K562 (cell line): ENCODE data around the gene NFYC. TPM values are rescaled to one million over a fixed set of nuclear protein-coding genes. Genes with fewer than 3 reads are reported as not detected.

ENCODE experiments used
- ARNT ChIP-seq, 2 experiments: fragments of 450-650 bp; IDR thresholded peaks; 2 replicates each; pipeline ENCODE4 v1.6.1; 2016; ENCODE audit warnings: mild to moderate bottlenecking in 1 of 2
- ELF4 ChIP-seq: fragments of 450-650 bp; formaldehyde crosslinking; IDR thresholded peaks from 2 replicates; pipeline ENCODE4 v1.4.0; 2022; ENCODE audit warnings: missing genetic modification characterization
- HLTF ChIP-seq: fragments of 450-650 bp; IDR thresholded peaks from 2 replicates; pipeline ENCODE4 v1.6.1; 2016
- SIN3A ChIP-seq, 2 experiments: fragments of 150-350 bp in 1 of 2; IDR thresholded peaks; 2 replicates each; pipeline ENCODE4 v1.6.1; 2011 to 2016; ENCODE audit warnings: borderline replicate concordance in 2 of 2, low read depth in 2 of 2, low read length in 2 of 2, mild to moderate bottlenecking in 2 of 2, moderate library complexity in 2 of 2; ENCODE audit not compliant: control insufficient read depth in 1 of 2
- SP1 ChIP-seq: sonication (generic); formaldehyde crosslinking; IDR thresholded peaks from 2 replicates; pipeline ENCODE4 v1.8.1; 2022; ENCODE audit warnings: mild to moderate bottlenecking, missing genetic modification reagents
- TEAD1 ChIP-seq, 2 experiments: fragments of 450-650 bp in 1 of 2; sonication (generic) in 1 of 2; formaldehyde crosslinking; IDR thresholded peaks; 2 replicates each; pipeline versions ENCODE4 v1.4.0 to v1.8.0; 2020 to 2022; ENCODE audit warnings: mild to moderate bottlenecking in 2 of 2, missing genetic modification reagents in 1 of 2
- ZNF146 ChIP-seq: IDR thresholded peaks from one replicate; pipeline ENCODE4 v1.6.1; 2018; ENCODE audit warnings: missing compliant biosample characterization; ENCODE audit not compliant: unreplicated experiment
- polyA plus RNA-seq, 8 experiments: library from polyadenylated mRNA; depleted of rRNA in 4 of 8; stranded (reverse) in 5 of 8; unstranded in 3 of 8; fragments of >200 nt; fragmentation: Nextera tagmentation in 2 of 8; fragmentation: Illumina TruSeq in 1 of 8; extraction: Ambion mirVana in 2 of 8; extraction: Trizol in 1 of 8; gene quantifications; 2 replicates each; pipeline versions ENCODE4 v1.2.1 to v1.2.3, GENCODE V29; 2011 to 2014; ENCODE audit warnings: inconsistent platforms in 1 of 8, missing spikeins in 1 of 8
- total RNA-seq, 7 experiments: library from RNA; depleted of rRNA in 6 of 7; stranded (reverse); fragments of >200 nt in 6 of 7; fragmentation: Illumina TruSeq in 2 of 7; extraction: Trizol in 2 of 7; gene quantifications; 2 replicates each; pipeline versions ENCODE4 v1.2.1 to v1.2.3, GENCODE V29; 2011 to 2021; ENCODE audit warnings: low replicate concordance in 1 of 7
- TF ChIP-seq, protein P1 (sequence below): fragments of 200-600 bp; sonication (generic); IDR thresholded peaks from one replicate; pipeline ENCODE4 v1.6.1; 2012; ENCODE audit warnings: mild to moderate bottlenecking, low read depth, low read length, inconsistent platforms
- TF ChIP-seq, protein P2 (sequence below): fragments of 200-800 bp; sonication (Bioruptor generic); IDR thresholded peaks from 2 replicates; pipeline ENCODE4 v1.6.1; 2017; ENCODE audit warnings: missing genetic modification characterization, missing compliant biosample characterization
- TF ChIP-seq, protein P3 (sequence below), 2 experiments: IDR thresholded peaks; 2 replicates each; pipeline ENCODE4 v1.6.1; 2012; ENCODE audit warnings: improper control_type of control experiment in 2 of 2, low read depth in 2 of 2, low read length in 2 of 2, borderline replicate concordance in 1 of 2

Gene NFYC
- total and polyA plus RNA-seq, 9 of the 15 experiments (the other 6 are each of a cell fraction or from before 2014, with no cell fraction given): 4.8 to 59.8 (median 41.1) TPM

DNA sequence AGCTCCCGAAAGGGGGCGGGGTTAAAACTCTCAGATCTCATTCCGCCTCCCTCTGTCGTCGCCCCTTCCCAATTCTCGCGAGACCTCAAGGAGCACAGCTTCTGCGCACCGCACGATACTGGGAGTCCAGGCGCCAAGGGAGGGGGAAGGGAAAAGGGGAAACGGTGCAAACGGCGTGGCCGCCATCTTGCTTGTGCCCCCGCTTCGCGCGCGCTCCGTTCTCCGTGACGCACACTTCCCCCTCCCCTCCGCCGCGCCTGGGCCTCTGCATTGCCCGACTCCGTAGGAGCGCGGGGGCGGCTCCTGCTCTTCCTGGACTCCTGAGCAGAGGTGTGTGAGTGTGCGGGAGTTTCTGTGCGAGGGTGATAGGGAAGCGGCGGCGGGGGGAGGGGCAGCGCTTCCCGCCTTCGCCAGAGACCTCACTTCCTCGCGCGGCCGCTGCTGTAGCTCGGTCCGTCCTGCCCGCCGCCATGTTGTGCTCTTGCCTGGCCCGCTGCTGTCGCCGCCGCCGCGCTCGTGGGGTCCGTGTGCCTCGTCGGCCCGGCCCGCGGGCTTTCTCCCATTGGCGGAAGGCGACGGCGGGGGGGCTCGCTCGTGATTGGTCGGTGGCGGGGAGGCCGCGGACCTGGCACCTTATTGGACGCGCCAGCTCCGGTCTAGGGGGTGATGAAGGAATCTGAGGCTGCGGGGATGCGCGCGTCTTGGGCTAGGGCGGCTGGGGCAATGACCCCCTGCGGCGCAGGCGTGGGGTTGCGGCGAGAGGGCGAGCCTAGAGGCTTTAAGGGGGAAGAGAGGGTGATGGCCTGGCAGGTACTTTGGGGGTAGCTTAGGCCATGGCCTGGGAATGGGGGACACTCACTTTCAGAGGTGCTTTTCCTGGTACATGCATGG is at the start of gene NFYC (continued):
- TF ChIP-seq, protein P1, sequence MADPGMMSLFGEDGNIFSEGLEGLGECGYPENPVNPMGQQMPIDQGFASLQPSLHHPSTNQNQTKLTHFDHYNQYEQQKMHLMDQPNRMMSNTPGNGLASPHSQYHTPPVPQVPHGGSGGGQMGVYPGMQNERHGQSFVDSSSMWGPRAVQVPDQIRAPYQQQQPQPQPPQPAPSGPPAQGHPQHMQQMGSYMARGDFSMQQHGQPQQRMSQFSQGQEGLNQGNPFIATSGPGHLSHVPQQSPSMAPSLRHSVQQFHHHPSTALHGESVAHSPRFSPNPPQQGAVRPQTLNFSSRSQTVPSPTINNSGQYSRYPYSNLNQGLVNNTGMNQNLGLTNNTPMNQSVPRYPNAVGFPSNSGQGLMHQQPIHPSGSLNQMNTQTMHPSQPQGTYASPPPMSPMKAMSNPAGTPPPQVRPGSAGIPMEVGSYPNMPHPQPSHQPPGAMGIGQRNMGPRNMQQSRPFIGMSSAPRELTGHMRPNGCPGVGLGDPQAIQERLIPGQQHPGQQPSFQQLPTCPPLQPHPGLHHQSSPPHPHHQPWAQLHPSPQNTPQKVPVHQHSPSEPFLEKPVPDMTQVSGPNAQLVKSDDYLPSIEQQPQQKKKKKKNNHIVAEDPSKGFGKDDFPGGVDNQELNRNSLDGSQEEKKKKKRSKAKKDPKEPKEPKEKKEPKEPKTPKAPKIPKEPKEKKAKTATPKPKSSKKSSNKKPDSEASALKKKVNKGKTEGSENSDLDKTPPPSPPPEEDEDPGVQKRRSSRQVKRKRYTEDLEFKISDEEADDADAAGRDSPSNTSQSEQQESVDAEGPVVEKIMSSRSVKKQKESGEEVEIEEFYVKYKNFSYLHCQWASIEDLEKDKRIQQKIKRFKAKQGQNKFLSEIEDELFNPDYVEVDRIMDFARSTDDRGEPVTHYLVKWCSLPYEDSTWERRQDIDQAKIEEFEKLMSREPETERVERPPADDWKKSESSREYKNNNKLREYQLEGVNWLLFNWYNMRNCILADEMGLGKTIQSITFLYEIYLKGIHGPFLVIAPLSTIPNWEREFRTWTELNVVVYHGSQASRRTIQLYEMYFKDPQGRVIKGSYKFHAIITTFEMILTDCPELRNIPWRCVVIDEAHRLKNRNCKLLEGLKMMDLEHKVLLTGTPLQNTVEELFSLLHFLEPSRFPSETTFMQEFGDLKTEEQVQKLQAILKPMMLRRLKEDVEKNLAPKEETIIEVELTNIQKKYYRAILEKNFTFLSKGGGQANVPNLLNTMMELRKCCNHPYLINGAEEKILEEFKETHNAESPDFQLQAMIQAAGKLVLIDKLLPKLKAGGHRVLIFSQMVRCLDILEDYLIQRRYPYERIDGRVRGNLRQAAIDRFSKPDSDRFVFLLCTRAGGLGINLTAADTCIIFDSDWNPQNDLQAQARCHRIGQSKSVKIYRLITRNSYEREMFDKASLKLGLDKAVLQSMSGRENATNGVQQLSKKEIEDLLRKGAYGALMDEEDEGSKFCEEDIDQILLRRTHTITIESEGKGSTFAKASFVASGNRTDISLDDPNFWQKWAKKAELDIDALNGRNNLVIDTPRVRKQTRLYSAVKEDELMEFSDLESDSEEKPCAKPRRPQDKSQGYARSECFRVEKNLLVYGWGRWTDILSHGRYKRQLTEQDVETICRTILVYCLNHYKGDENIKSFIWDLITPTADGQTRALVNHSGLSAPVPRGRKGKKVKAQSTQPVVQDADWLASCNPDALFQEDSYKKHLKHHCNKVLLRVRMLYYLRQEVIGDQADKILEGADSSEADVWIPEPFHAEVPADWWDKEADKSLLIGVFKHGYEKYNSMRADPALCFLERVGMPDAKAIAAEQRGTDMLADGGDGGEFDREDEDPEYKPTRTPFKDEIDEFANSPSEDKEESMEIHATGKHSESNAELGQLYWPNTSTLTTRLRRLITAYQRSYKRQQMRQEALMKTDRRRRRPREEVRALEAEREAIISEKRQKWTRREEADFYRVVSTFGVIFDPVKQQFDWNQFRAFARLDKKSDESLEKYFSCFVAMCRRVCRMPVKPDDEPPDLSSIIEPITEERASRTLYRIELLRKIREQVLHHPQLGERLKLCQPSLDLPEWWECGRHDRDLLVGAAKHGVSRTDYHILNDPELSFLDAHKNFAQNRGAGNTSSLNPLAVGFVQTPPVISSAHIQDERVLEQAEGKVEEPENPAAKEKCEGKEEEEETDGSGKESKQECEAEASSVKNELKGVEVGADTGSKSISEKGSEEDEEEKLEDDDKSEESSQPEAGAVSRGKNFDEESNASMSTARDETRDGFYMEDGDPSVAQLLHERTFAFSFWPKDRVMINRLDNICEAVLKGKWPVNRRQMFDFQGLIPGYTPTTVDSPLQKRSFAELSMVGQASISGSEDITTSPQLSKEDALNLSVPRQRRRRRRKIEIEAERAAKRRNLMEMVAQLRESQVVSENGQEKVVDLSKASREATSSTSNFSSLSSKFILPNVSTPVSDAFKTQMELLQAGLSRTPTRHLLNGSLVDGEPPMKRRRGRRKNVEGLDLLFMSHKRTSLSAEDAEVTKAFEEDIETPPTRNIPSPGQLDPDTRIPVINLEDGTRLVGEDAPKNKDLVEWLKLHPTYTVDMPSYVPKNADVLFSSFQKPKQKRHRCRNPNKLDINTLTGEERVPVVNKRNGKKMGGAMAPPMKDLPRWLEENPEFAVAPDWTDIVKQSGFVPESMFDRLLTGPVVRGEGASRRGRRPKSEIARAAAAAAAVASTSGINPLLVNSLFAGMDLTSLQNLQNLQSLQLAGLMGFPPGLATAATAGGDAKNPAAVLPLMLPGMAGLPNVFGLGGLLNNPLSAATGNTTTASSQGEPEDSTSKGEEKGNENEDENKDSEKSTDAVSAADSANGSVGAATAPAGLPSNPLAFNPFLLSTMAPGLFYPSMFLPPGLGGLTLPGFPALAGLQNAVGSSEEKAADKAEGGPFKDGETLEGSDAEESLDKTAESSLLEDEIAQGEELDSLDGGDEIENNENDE: no peak
- TF ChIP-seq ELF4 (peak; percentile 81; the same call in 1 of the 2 replicates), ARNT (IDR thresholded peaks at IDR 0.05) (peak in 1 of 2 experiments; percentile 16; a peak in 1 of 4 replicates), TEAD1 (CRISPR knock-in tag; IDR thresholded peaks at IDR 0.05) (peak; percentile 78 to 96), ZNF146 (peak; percentile 4), HLTF (peak; percentile 96; the same call in 1 of the 2 replicates), SP1 (CRISPR knock-in tag) (peak; percentile 91), SIN3A (IDR thresholded peaks at IDR 0.05; ENCODE audit: borderline replicate concordance in 2 of 2, control insufficient read depth in 1 of 2, low read depth in 2 of 2, low read length in 2 of 2) (peak; percentile 16 to 45; a peak in 2 of 4 replicates)
- TF ChIP-seq, protein P2, sequence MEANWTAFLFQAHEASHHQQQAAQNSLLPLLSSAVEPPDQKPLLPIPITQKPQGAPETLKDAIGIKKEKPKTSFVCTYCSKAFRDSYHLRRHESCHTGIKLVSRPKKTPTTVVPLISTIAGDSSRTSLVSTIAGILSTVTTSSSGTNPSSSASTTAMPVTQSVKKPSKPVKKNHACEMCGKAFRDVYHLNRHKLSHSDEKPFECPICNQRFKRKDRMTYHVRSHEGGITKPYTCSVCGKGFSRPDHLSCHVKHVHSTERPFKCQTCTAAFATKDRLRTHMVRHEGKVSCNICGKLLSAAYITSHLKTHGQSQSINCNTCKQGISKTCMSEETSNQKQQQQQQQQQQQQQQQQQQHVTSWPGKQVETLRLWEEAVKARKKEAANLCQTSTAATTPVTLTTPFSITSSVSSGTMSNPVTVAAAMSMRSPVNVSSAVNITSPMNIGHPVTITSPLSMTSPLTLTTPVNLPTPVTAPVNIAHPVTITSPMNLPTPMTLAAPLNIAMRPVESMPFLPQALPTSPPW: peak; percentile 100
- TF ChIP-seq, protein P3, sequence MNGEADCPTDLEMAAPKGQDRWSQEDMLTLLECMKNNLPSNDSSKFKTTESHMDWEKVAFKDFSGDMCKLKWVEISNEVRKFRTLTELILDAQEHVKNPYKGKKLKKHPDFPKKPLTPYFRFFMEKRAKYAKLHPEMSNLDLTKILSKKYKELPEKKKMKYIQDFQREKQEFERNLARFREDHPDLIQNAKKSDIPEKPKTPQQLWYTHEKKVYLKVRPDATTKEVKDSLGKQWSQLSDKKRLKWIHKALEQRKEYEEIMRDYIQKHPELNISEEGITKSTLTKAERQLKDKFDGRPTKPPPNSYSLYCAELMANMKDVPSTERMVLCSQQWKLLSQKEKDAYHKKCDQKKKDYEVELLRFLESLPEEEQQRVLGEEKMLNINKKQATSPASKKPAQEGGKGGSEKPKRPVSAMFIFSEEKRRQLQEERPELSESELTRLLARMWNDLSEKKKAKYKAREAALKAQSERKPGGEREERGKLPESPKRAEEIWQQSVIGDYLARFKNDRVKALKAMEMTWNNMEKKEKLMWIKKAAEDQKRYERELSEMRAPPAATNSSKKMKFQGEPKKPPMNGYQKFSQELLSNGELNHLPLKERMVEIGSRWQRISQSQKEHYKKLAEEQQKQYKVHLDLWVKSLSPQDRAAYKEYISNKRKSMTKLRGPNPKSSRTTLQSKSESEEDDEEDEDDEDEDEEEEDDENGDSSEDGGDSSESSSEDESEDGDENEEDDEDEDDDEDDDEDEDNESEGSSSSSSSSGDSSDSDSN (IDR thresholded peaks at IDR 0.05; ENCODE audit: borderline replicate concordance in 1 of 2, low read depth in 2 of 2, low read length in 2 of 2): peak; percentile 86 to 95; a peak in 3 of 4 replicates
